NT2/D1 (cell line): Measurements from ENCODE around the gene RNGTT.

Experiments
- DNase-seq: peaks from one replicate; pipeline ENCODE4 v3.0.0-alpha.2; 2011; ENCODE audit warnings: low read depth, low spot score
- H3K27me3 ChIP-seq: 2 replicates; pipeline ENCODE4 v1.6.0; 2011; ENCODE audit warnings: mild to moderate bottlenecking; ENCODE audit not compliant: insufficient read length, insufficient read depth
- H3K36me3 ChIP-seq: 2 replicates; pipeline ENCODE4 v1.6.1; 2011; ENCODE audit warnings: mild to moderate bottlenecking, low read length, mixed read lengths; ENCODE audit not compliant: insufficient read depth, insufficient read length
- H3K4me1 ChIP-seq: 2 replicates; pipeline ENCODE4 v1.5.1; 2011; ENCODE audit not compliant: insufficient read depth, insufficient read length
- H3K4me3 ChIP-seq: 2 replicates; pipeline ENCODE4 v1.5.1; 2011; ENCODE audit warnings: low read depth; ENCODE audit not compliant: insufficient read length
- H3K9ac ChIP-seq: 2 replicates; pipeline ENCODE4 v1.6.0; 2011; ENCODE audit warnings: low read depth; ENCODE audit not compliant: insufficient read length
- H3K9me3 ChIP-seq: 2 replicates; pipeline ENCODE4 v1.5.1; 2011; ENCODE audit warnings: mild to moderate bottlenecking, low read length; ENCODE audit not compliant: insufficient read depth
- SUZ12 ChIP-seq: IDR thresholded peaks from 2 replicates; pipeline ENCODE4 v1.6.1; 2011; ENCODE audit not compliant: insufficient read length, insufficient read depth; ENCODE audit errors: extremely low read depth
- YY1 ChIP-seq: IDR thresholded peaks from 2 replicates; pipeline ENCODE4 v1.6.1; 2011; ENCODE audit not compliant: insufficient read length, insufficient read depth
- ZNF274 ChIP-seq: IDR thresholded peaks from 2 replicates; pipeline ENCODE4 v1.6.1; 2011; ENCODE audit warnings: mild to moderate bottlenecking, low read depth, low read length

RNGTT gene

GRCh38 chr6:88899569-88900316 is 63.7 kb downstream of the RNGTT start:
- no peaks in the 10 kb centered on the region for H3K4me1 ChIP-seq
- no peak for DNase-seq
- H3K9me3 ChIP-seq: no peaks in the 10 kb centered on the region
- TF ChIP-seq SUZ12: no peak
- TF ChIP-seq YY1: no peak
- no peak for TF ChIP-seq ZNF274
- no peak overlapping the region for H3K9ac ChIP-seq
- H3K4me3 ChIP-seq: no peak overlapping the region
- peaks cover 12% of the 10 kb centered on the region for H3K36me3 ChIP-seq
- no peaks in the 10 kb centered on the region for H3K27me3 ChIP-seq

GRCh38 chr6:88895911-88896310 is 67.5 kb downstream of the RNGTT start:
- Histone ChIP-seq H3K4me1 (no peaks in the 10 kb centered on the region), H3K9ac (no peak overlapping the region), H3K9me3 (no peaks in the 10 kb centered on the region), H3K27me3 (no peaks in the 10 kb centered on the region), H3K4me3 (no peak overlapping the region), H3K36me3 (peaks cover 4% of the 10 kb centered on the region)
- DNase-seq: no peak
- TF ChIP-seq YY1: no peak
- no peak for TF ChIP-seq ZNF274
- TF ChIP-seq SUZ12: no peak

- Histone ChIP-seq H3K9ac (no peak overlapping the region), H3K4me3 (no peak overlapping the region), H3K36me3 (peaks cover 18% of the 10 kb centered on the region), H3K4me1 (no peaks in the 10 kb centered on the region), H3K27me3 (no peaks in the 10 kb centered on the region), H3K9me3 (no peaks in the 10 kb centered on the region)
- no peak for DNase-seq
- TF ChIP-seq SUZ12: no peak
- TF ChIP-seq ZNF274: no peak
Observed at GRCh38 chr6:88890860-88891845, 72.3 kb downstream of the RNGTT start.

GRCh38 chr6:88890394-88890793 is 73.0 kb downstream of the RNGTT start:
- Histone ChIP-seq H3K9ac (no peak overlapping the region), H3K9me3 (no peaks in the 10 kb centered on the region), H3K27me3 (no peaks in the 10 kb centered on the region), H3K4me1 (no peaks in the 10 kb centered on the region), H3K36me3 (peaks cover 18% of the 10 kb centered on the region), H3K4me3 (no peak overlapping the region)
- TF ChIP-seq SUZ12 (no peak), ZNF274 (no peak), YY1 (no peak)
- no peak for DNase-seq

- no peak for TF ChIP-seq SUZ12
- TF ChIP-seq ZNF274: no peak
- TF ChIP-seq YY1: no peak
- Histone ChIP-seq H3K9me3 (peaks cover 5% of the 10 kb centered on the region; the same call in 1 of the 2 replicates), H3K9ac (no peak overlapping the region), H3K4me1 (no peaks in the 10 kb centered on the region), H3K27me3 (no peaks in the 10 kb centered on the region), H3K36me3 (peaks cover 10% of the 10 kb centered on the region), H3K4me3 (no peak overlapping the region)
- DNase-seq: no peak
Observed at GRCh38 chr6:88884361-88884760, 79.1 kb downstream of the RNGTT start.

DNA sequence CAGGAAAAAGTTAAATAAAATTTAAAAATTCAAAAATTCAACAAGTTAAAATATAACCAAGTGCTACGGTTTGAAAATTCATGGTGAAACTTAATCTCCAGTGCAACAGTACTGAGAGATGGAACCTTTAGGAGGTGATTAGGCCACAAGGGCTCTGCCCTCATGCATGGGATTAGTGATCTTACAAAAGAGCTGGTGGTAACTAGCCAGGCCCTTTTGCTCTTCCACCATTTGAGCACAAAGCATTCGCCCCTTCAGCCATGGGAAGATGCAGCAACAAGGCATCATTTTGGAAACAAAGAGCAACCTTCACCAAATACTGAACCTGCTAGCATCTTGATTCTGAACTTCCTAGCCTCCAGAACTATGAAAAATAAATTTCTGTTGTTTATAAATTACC is 80.9 kb downstream of the RNGTT start:
- Histone ChIP-seq H3K27me3 (no peaks in the 10 kb centered on the region), H3K9ac (no peak overlapping the region), H3K4me3 (no peak overlapping the region), H3K9me3 (peaks cover 5% of the 10 kb centered on the region; the same call in 1 of the 2 replicates), H3K4me1 (no peaks in the 10 kb centered on the region), H3K36me3 (peaks cover 7% of the 10 kb centered on the region)
- no peak for DNase-seq
- no peak for TF ChIP-seq SUZ12
- TF ChIP-seq YY1: no peak

DNA sequence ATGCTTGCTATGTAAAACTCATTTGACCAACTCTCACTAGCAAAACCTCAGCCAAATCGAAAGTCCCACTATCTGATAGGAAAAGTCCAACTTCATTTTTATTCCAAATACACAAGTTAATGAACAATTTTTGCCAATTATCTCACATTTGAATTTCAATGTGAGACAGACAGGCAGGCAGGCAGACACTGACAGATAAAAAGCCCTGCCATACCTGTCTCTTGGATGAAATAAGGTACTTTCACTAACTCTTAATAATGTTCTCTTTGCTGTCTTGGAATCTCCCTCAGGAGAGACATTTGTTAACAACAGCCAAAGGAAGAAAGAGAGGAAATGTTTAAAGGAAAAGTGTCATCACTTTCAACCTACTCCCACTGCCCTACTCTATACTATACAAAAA is 82.0 kb downstream of the RNGTT start:
- DNase-seq: no peak
- TF ChIP-seq ZNF274 (no peak), YY1 (no peak), SUZ12 (no peak)
- Histone ChIP-seq H3K4me3 (no peak overlapping the region), H3K36me3 (peaks cover 3% of the 10 kb centered on the region), H3K4me1 (no peaks in the 10 kb centered on the region), H3K27me3 (no peaks in the 10 kb centered on the region), H3K9me3 (peaks cover 5% of the 10 kb centered on the region; the same call in 1 of the 2 replicates), H3K9ac (no peak overlapping the region)
